ENCODE data around the gene HIF1AN.

The HIF1AN gene

GRCh38 chr10:100522107-100522801, 13.5 kb upstream of the HIF1AN start:
- no peak for DNase-seq

- no peak for DNase-seq
These were observed 12.8 kb upstream of the HIF1AN start for GRCh38 chr10:100522945-100523344.

GRCh38 chr10:100524206-100524605, 11.5 kb upstream of the HIF1AN start:
- no peak for DNase-seq

GRCh38 chr10:100524638-100525037, 11.1 kb upstream of the HIF1AN start:
- DNase-seq = no peak

- DNase-seq = no peak
These were observed 7.4 kb upstream of the HIF1AN start for GRCh38 chr10:100528123-100528886.

- no peak for DNase-seq
These were observed 6.7 kb upstream of the HIF1AN start for GRCh38 chr10:100528921-100529474.

- peak; percentile 46 for DNase-seq
These were observed 6.1 kb upstream of the HIF1AN start, which contains the start of gene NDUFB8 for GRCh38 chr10:100529475-100530298. NDUFB8 (minus strand) TSS chr10:100529871; CDS start chr10:100529851, 20 bp downstream.

GRCh38 chr10:100531761-100532160, 4.0 kb upstream of the HIF1AN start:
- DNase-seq = no peak

- DNase-seq = no peak
These were observed 1.0 kb upstream of the HIF1AN start for GRCh38 chr10:100534726-100535125.

GRCh38 chr10:100535338-100535714, 417 bp upstream of the HIF1AN start:
- DNase-seq = no peak

- DNase-seq = no peak
These were observed 1.7 kb downstream of the HIF1AN start for GRCh38 chr10:100537475-100537874.

- no peak for DNase-seq
These were observed 9.2 kb downstream of the HIF1AN start for GRCh38 chr10:100544950-100545349.

GRCh38 chr10:100551196-100551595, 15.5 kb downstream of the HIF1AN start:
- no peak for DNase-seq

- DNase-seq = no peak
These were observed 16.0 kb downstream of the HIF1AN start for GRCh38 chr10:100551738-100552137.

GRCh38 chr10:100553929-100554328, 18.2 kb downstream of the HIF1AN start:
- DNase-seq = no peak

- DNase-seq = no peak
These were observed 19.2 kb downstream of the HIF1AN start for GRCh38 chr10:100554902-100555301.

GRCh38 chr10:100560248-100560647, 24.5 kb downstream of the HIF1AN start:
- DNase-seq = no peak

GRCh38 chr10:100561005-100561404, 25.3 kb downstream of the HIF1AN start:
- no peak for DNase-seq

- DNase-seq = no peak
These were observed 26.4 kb downstream of the HIF1AN start for GRCh38 chr10:100562008-100562672.

GRCh38 chr10:100565206-100565985, 29.7 kb downstream of the HIF1AN start:
- DNase-seq = no peak

GRCh38 chr10:100566561-100566960, 30.8 kb downstream of the HIF1AN start:
- DNase-seq = no peak

- no peak for DNase-seq
These were observed 31.5 kb downstream of the HIF1AN start for GRCh38 chr10:100567249-100567648.

Measured in NCI-H774 (cell line).